Posterior cingulate gyrus (tissue), 11 donors: ENCODE results near the gene CBLL1.
A peak's percentile ranks its signal among the peaks of the same experiment; 100 is the strongest.

Experiments used
- DNase-seq, 10 donors: peaks; one replicate each; pipeline versions ENCODE4 v3.0.0 to v3.0.0-alpha.2; 2020 to 2021; ENCODE audit warnings: mixed read lengths in 3 of 10
- intact Hi-C: fragments of 100-400 bp; cut with DNase I; formaldehyde crosslinking; loops from one replicate; pipeline ENCODE4 v1.15.1; 2023

CBLL1 gene

DNA sequence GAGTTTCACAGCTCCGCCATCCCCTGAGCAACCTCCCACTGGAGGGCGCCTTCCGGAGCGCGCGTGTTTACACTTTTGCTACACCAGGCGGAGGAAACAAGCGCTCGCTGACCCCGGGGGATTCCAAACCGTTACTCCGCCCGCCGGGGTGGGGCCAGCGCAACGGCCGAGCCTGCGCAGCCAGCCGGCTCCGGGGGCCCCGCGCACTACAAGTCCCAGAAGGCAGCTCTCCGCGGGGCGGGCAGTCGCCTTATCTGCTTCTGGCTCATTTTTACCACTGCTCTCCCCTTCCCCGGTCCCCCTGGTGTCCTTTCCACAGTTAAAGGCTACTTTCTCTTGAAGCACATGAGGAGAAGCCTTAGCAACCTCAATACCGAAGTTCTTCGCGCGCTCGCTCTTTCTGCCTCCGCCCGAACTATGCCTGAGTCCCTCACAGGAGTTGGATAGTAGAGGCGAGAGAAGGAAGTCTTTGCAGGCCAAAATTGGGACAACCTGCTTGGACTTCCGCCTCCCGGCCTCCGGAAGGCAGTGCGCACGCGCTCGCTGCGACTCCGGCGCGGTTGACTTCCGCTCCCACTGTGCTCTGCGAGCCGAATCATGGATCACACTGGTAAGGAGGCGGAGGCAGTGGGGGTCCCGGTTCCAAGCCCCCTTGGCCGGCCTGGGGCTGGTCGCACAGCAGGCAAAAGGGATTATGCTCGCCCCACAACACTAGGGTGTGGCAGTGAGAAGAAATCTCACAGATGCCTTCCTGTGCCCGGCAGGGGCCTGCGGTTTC is at the start of gene CBLL1:
TSS of gene CBLL1 (plus strand) at position 576 of the 778 bp plus-strand sequence. CDS start at position 598, 22 bp downstream.
- intact Hi-C loops: loop anchor here (5.0 to 10.0 kb wide), 4 partner anchors 129 to 569 kb away; partner anchors contain the start of gene BCAP29
- DNase-seq: peak; percentile 92 to 99 (median 96)

DNA sequence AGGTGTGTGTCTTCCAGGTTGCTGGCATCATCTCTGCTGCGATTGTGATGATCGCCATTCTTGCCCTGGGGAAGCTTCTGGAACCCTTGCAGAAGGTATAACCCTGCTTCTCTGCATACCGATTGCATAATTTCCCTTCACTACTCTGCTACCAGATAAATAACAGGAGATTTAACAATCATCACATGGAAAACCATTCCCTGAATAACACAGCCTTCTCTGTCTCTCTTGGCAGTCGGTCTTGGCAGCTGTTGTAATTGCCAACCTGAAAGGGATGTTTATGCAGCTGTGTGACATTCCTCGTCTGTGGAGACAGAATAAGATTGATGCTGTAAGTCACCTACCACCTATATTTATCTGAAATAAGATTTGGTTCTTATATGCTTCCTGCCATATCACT is 49.6 kb upstream of the CBLL1 start:
- intact Hi-C loops: no loop called here
- DNase-seq: peak in 2 of 10 donors; percentile 7 to 22

GRCh38 chr7:107696330-107696946 is 47.5 kb upstream of the CBLL1 start:
- intact Hi-C loops: no loop called here
- no peak for DNase-seq

DNA sequence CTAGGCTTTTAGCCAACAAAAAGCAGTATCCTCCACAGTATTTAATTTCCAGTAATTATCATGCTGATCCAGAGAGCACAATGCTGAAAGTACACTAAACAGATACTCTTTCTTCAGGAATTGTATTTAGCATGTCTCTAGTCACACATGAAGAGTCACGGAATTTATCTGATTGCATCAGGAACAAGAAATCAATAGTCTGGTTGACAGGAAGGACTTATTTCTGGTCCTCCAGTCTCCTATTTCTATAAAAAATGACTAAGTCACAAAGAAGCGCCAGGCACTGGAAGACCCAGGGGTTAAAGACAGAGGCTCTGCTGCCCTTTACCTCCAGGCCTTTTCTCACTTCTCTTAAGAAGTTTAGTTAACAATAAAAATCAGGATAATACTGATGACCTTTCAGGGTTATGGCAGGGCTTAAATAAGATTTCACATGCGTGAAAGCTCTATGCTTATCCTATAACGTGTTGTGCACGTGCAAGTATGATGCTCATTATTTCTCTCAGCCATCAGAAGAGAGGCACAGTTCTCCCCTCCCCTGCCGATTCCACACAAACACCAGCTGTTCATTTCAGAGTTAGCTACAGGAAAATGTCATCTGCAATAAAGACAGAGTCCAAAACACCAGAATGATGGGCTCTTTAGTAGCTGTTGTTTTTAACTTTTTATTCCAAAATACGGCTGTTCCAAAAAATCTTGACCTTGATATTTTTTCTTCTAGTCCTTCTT is 46.5 kb upstream of the CBLL1 start:
- intact Hi-C loops: no loop called here
- peak in 1 of 10 donors; percentile 75 for DNase-seq

DNA sequence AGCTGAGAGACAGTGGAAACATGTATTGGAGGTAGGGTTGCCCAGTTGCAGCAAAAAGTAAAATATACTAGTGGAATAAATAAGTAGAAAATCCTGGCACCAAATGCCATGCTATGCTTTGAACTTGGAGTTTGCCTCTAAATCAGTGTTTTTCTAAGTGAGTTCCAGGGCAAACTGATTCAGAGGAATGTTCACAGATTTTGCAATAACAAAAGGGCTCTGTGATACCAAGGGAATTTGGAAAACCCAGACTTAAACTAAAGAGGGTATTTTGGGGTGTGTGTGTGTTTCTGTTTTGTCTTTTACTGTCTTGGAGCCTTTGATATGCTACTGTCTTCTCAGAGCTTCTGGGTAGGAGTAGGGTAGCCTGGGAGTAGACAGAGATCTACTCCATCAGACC is 43.4 kb upstream of the CBLL1 start:
- DNase-seq: no peak
- intact Hi-C loops: no loop called here

DNA sequence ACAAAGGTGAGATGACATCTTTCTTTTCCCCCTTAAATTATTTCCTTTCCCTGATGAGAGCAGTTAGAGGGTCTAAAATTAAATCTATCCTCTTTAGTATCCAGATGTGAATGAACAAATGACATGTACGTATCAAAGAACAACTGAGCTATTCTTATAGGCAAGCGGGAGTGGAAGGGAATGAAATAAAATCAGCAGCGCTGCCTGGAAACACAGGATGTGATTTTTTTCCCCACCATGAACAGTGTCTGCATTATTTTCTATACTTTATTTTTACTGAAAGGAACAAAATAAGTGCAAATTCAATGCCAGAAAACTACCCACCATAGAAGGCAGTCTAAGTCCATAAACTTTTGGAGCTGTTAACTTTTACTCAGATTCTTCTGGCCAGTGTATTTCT is 42.8 kb upstream of the CBLL1 start:
- no peak for DNase-seq
- intact Hi-C loops: no loop called here

DNA sequence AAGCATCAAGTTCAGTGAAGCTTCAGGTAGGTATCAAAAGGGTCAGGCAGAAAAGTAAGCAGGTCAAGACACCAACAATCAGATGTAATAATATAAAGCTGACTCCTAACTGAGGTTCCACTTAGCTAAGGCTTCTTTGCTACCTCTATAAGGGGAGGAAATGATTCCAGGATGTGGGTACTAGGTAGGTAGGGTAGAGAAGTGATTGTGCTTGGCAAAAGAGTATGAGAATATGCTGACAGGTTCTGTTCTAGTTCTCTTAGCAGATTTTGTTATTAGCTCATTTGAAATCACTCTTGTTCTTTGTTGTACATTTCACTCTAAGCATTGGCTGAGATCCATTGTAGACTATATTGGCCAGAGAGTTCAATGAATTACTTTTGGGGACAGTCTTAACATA is 40.7 kb upstream of the CBLL1 start:
- intact Hi-C loops: no loop called here
- DNase-seq: no peak

- intact Hi-C loops: no loop called here
- no peak for DNase-seq
Observed at GRCh38 chr7:107703872-107704271, 40.1 kb upstream of the CBLL1 start.

DNA sequence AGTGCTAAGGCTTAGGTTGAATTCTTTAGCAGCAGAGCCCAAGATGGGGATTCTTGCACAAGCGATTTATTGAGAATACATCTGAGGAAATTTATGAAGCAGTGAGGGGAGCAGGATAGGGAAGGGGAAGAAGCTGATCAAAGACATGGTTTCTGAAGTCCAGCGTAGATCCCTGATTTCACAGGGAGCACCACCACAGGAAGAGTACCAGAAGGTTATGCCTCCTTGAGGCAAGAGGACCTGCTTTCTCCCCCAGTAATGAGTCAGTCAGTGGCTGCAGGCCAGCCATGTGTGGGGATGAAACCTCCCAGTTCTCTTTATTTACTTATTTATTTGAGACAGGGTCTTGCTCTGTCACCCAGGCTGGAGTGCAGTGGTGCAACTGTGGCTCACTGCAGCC is 35.0 kb upstream of the CBLL1 start:
- no peak for DNase-seq
- intact Hi-C loops: no loop called here

GRCh38 chr7:107711301-107711700 is 32.6 kb upstream of the CBLL1 start:
- intact Hi-C loops: no loop called here
- no peak for DNase-seq

DNA sequence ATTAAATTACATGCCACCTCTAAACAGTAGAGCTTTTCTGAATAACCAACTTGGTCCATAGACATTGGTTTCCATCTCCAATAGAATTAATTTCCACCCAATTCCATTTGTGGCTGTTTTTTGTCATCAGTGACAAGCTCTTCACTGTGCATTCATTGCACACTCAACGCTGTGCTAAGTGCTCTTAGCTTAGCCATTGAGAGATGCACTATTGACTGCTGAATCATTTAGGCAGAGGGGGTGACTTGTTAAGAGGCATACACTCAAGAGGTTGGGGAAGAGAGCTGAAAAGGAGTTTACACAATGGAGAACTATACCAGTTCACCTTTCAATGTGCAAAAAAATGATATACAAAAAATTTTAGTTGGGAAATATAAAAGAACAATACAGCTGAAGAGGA is 31.9 kb upstream of the CBLL1 start:
- DNase-seq: no peak
- intact Hi-C loops: no loop called here

GRCh38 chr7:107712896-107713295 is 31.0 kb upstream of the CBLL1 start:
- DNase-seq: no peak
- intact Hi-C loops: no loop called here

DNA sequence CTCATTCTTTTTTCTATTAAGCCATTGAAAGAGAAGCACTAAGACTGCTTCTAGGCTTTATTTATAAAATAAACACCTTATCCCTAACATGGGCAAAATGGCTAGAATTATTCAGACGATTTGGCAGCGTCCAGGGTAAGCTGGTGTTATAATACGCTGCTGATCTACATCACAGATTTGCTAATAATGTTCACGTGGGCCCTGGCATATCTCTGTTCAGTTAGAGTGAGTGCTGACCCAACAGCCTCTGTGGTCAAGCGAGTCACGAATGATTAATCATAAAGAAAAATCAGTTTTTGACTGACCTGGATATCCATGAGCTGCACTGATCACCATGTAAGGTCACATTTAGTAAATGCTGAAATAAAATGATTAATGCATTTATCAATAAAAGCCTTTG is 28.4 kb upstream of the CBLL1 start:
- intact Hi-C loops: no loop called here
- no peak for DNase-seq

- intact Hi-C loops: no loop called here
- no peak for DNase-seq
Observed at GRCh38 chr7:107718456-107719193, 25.3 kb upstream of the CBLL1 start.

GRCh38 chr7:107721286-107721685 is 22.7 kb upstream of the CBLL1 start:
- no peak for DNase-seq
- intact Hi-C loops: loop anchor here (10.0 kb wide), 1 partner anchor 156 kb away; the partner anchor contains the start of genes COG5 and DUS4L

DNA sequence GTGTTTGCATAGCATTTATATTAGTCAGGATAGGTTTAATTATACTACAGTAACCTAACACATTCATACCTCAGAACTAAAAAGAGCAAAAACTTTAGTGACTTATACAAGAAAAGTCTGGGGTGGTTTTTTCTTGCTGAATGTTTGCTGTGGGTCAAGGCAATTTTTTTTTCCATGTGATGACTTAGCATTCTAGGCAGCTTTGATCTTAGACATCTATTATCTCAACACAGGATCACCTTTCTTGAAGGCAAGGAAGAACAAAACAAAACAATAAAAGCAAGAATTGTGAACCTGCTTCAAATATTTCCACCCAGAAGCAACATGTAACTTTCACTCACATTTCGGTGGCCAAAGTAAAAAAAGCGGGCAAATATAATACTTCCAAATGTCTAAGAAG is 20.7 kb upstream of the CBLL1 start:
- intact Hi-C loops: loop anchor here (10.0 kb wide), 1 partner anchor 158 kb away; the partner anchor contains the start of genes COG5 and DUS4L
- no peak for DNase-seq

DNA sequence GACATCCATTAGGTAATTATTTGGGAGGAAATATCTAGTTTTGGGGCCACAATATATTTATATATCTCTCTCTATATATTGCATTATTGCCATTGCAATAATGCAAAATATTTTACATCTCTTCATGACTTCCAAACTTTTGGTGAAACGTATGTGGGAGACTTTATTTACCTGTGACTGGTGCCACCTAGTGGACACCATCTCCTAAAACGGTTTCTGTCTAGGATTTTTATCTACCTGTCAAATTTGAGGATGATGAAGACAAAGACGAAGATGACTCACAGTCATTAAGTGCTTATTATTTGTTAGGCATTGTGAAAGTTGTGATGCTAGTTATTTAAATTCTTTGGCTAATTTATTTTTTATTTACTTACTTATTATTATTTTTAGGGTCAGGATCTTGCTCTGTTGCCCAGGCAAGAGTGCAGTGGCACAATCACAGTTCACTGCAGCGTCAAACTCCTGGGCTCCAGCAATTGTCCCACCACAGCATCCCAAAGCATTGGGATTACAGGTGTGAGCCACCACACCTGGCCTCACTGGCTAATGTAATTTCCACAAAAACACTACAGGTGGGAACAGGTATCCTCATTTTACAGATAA is 18.7 kb upstream of the CBLL1 start:
- peak in 4 of 10 donors; percentile 16 to 38 (median 28) for DNase-seq
- intact Hi-C loops: loop anchor here (2.0 to 10.0 kb wide), 2 partner anchors 160 to 262 kb away; partner anchors contain the start of genes COG5 and DUS4L

GRCh38 chr7:107726356-107727130 is 17.4 kb upstream of the CBLL1 start:
- intact Hi-C loops: loop anchor here (10.0 kb wide), 1 partner anchor 162 kb away; the partner anchor contains the start of genes COG5 and DUS4L

DNA sequence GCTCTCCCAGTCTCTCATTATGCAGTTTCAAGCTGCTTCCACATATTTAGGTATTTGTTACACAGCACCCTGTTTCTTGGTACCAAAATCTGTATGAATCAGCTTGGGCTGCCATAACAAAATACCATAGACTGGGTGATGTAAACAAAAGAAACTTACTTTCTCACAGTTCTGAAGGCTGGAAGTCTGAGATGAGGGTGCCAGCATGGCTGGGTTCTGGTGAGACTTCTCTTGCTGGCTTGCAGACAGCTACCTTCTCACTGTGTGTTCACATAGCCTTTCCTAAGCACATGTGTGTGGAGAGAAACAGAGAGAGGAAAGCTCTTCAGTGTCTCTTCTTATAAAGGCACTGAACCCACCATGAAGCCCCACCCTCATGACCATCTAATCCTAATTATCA is 15.7 kb upstream of the CBLL1 start:
- intact Hi-C loops: loop anchor here (10.0 kb wide), 1 partner anchor 163 kb away; the partner anchor contains the start of genes COG5 and DUS4L

More at GRCh38 chr7:107726356-107727130, 17.4 kb upstream of the CBLL1 start:
- peak in 1 of 10 donors; percentile 13 for DNase-seq

More for the DNA sequence above, 15.7 kb upstream of the CBLL1 start:
- no peak for DNase-seq
